ENCODE results near the gene CDKN1C.

CDKN1C gene

GRCh38 chr11:2887515-2888195, 2.1 kb upstream of the CDKN1C start:
- no peak for DNase-seq

DNA sequence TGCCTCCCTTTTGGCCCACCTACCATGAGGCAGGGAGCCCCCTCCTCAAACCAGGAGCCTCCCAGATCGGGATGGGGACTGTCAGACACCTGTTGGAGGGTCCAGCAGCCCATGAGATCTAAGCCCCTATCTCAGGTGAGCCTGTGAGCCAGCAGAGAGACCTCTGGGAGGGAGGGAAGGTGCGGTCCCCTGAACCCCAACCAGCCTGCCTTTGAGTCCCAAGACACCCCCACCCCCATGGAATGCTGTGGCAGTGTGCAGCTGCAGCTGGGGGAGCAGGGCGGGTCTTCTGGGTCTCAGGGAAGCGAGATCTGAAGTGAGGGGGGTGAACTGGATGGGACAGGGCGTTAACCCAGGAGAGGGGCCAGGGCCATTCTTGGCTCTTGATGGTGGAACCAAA, 1.4 kb upstream of the CDKN1C start:
- DNase-seq, result no peak

- DNase-seq, result no peak
These were observed 768 bp upstream of the CDKN1C start for GRCh38 chr11:2886191-2886894.

GRCh38 chr11:2885017-2885677, 428 bp downstream of the CDKN1C start:
- DNase-seq, result no peak

DNA sequence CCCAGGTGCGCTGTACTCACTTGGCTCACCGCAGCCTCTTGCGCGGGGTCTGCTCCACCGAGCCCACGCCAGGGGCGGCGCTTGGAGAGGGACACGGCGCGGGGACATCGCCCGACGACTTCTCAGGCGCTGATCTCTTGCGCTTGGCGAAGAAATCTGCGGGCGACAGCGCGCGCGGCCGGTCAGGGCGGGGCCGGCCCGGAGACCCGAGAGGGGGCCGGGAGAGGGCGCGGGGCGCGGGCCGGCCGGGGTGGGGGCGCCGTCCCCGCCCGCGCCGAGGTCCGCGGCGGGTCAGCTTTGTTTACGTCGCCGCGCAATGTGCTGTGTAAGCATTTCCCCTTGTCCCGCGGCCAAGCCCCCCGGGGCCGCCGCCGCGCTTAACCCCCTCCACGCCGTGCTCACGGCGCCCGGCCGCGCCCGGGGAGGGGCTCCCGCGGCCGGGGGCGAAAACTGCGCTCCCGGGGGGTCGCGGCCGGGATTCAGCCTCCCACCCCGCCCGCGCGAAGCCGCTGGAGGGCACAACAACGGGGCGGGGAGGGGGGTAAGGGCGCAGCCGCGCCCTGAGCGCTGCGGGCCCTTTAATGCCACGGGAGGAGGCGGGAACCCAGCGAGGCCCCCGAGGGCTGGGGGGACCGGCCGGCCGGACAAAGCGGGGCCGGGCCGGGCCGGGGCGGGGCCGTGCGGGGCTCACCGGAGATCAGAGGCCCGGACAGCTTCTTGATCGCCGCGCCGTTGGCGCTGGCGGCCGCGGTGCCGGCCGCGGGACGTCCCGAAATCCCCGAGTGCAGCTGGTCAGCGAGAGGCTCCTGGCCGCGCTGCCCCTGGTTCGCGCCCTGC, 1.4 kb downstream of the CDKN1C start:
- DNase-seq, result no peak

DNA sequence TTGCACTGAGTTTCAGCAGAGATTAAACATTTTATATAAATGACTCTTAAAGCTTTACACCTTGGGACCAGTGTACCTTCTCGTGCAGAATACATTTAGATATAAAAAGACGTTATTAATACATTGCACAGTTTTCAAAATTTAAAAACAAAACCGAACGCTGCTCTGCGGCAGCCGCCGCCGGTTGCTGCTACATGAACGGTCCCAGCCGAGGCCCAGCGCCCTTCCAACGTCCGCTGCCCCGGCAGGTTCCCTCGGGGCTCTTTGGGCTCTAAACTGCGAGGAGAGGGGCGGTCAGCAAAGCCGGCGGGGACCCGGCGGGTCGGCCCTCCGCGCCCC, 2.0 kb downstream of the CDKN1C start:
- DNase-seq, result no peak

GRCh38 chr11:2882396-2883110, 3.0 kb downstream of the CDKN1C start:
- no peak for DNase-seq

DNA sequence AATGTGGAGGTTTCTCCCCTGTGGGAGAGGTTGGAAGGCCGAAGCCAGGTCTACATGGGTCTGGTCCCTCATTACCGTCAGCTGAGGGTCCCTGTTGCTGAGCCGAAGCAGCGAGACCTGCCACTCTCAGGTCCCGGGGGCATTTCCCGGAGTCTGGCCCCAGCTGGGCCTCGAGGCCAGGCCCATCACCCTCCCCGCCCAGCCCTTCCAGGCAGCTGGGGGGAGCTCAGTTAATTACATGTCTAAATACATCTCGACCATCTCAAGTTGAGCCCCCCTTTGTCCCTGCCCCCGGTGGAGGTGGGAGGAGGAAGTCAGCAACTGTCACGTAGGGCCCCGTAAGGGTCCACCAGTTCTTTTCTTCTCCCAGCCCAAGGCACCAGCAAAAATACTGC, 3.6 kb downstream of the CDKN1C start:
- no peak for DNase-seq

- DNase-seq, result no peak
These were observed 4.2 kb downstream of the CDKN1C start for GRCh38 chr11:2881076-2881980.

DNA sequence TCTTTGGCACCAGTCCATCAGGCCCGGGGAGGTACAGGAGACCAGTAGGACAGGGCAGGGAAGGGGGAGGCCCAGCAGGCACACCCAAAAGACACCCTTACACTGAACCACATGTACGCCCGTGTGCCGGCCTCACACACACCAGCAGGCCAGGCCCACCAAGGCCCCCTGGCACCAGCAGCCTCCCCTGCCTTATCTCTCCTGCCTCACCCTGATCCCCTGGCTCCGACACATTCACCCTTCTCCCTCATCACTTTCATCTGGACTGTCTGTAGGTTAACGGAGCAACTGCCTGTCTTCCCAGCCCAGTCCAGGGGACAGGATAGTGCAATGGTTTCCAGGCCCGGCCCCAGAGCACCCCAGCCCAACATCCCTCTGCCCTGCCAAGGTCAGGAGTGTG, 4.9 kb downstream of the CDKN1C start:
- no peak for DNase-seq

- DNase-seq, result no peak
These were observed 6.8 kb downstream of the CDKN1C start for GRCh38 chr11:2878782-2879181.

DNA sequence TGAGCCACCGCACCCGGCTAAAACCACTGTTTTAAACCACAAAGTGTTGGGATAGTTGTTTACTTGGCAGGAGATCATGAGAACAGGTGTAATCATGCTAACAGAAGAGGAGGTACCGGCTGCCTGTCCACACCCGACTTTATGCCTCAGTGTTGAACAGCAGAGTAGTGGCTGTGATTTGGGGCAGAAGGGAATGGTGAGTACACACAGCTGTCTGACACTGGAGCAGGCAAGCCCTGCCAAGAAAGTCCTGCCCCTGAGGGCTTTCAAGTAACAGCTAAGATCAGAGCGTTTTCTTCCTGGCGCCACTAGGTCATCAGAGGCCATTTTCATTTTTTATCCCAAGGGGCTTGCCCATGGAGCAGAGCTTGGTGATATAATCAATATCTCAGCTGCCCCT, 8.1 kb downstream of the CDKN1C start:
- DNase-seq, result no peak

DNA sequence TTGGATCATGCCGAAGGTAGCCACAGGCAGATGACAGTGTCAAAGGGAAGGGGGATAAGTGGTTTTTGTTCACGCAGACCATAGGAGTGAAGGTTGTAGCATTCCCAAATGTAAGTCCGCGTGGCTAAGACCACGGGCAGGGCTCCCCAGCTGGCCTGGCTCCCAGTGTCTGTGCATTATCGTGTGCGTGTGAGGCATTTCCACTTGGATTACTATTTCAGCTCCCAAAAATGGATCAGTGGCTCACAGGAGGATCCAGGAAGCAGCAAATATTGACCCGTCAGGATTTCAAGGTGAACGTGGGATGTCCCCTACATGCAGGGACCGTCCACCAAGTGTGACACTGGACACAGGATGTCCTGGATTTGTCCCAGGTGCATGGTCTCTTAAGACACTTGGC, 10.6 kb downstream of the CDKN1C start:
- DNase-seq, result no peak

DNA sequence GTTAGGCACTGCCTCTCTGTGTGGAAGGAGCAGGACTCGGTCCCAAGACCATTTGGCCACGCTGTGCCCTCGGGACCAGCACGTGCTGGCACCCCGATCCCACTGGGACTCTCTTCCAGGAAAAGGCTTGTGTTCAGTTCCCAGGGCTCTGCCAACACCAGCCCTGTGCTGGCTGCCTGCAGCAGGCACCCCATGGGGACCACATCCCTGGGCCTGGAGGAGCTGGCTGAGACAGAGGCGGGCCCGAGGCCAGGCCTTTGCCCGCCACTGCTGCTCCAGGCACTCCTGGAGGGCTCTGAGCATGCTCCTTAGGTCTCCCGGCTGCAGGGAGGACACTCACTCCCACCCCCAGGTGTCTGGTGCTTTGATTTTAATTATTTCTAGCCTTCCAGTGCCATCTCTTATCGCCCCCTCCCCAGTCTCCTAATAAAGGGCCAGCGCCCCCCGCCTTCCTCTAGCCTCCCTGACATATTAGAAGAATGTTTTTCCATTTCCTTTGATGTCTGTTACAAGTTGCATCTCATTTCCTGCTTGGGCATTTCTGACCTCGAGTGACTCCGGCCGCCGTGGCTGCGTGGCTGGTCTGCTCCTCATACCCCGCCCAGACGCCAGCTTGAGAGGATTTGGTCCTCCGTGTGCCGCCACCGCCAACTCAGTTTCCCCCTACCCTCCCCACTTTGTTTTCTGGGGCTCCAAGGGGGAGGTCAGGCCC, 14.4 kb downstream of the CDKN1C start:
- DNase-seq, result no peak

DNA sequence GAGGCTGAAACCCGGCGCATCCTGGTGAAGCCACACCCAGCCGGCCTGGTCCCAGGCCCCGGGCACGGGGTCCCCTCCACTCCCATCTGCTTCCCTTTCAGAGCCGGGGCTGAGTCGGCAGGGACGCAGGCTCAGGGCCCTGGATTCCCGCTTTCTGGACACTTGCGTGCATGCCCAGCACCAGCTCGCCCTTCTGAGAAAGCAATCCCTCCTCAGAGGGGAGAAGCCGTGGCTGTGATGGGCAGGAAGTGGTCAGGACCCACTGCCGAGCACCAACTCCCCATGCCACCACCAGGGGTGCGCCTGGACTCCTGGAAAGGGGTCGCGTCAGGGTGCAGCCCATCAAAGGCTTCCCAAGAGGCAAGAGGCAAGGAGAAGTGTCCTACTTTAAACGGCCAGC, 15.1 kb downstream of the CDKN1C start:
- DNase-seq, result no peak

GRCh38 chr11:2869561-2870427, 15.8 kb downstream of the CDKN1C start:
- no peak for DNase-seq

GRCh38 chr11:2869134-2869526, 16.4 kb downstream of the CDKN1C start:
- DNase-seq, result no peak

GRCh38 chr11:2868506-2869133, 17.0 kb downstream of the CDKN1C start:
- no peak for DNase-seq

DNA sequence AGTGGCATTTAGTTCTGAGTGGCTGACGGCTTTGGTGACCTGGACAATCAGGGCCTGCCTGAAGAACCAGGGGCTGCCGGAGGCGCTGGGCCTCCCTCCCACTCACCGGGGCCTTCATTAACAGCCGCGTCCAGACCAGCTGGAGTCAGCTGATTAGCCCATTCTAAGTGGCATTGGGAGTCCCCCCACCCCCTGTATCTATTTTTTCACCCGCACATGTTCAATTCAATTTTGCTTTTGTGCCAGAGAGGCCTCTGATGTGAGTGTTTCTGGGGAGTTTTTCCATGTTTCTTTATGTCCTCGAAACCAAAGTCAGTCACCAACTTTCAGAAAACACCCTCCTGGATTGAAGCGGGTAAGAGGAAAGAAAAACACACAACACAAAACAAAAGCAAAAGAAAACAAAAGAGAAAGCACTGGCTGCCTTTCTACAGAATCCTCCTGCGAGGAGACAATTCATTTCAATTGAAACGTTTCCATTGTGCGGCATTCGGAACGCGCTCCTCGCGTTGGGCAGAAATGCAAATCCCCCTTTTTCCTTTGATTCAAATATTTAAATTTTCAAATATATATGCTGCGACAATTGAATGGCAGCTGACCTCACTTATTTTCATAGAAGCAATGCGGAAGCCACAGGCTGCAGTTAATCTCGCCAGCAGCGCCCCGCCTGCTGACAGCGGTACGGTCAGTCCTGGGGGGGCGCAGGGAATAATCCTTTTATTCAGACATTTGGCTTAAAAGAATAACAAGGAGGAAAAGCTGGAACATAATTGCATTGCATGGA, 17.7 kb downstream of the CDKN1C start:
- peak; percentile 72 for DNase-seq

Measured in NCI-H526 treated with DMSO at 0.1 percent for 48 hours (cell line).